ENCODE data around the gene TMEM272.

The TMEM272 gene

DNA sequence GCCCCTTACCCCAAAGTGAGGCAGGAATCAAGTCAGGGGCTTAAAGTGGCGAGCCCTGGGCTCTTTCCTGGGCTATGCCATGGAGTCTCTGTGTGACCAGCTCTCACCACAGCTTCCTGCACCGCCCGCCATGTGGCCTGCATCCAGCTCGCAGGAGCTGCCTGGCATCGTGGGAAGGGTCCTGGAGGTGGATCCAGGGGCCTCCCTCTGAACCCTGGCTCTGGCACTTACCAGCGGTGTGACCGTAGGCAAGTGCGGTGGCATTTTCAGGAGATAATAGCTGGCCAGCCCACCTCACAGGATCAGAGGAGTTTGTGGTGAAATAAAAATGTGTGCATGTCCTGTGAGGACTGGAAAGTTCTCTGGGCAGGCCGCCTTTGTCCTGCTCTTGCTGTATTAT is 67.1 kb downstream of the TMEM272 start:
- DNase-seq = no peak

DNA sequence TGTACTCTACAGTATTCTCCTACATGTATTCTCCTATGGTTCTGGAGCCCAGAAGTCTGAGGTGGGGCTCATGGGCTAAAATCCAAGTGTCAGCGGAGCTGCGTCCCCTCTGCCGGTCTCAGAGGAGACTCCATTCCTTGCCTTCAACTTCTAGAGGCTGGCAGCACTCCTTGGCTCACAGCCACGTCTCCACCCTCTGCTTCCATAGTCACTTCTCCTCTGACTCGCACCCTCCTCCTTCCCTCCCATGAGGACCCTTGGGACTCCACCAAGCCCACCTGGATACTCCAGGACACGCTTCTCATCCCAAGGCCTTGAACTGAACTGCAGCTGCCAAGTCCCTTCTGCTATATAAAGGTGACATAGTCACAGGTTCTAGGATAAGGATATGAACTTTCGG is 68.8 kb downstream of the TMEM272 start:
- no peak for DNase-seq

- DNase-seq = no peak
Measured at GRCh38 chr13:51773515-51773914, 71.5 kb downstream of the TMEM272 start.

DNA sequence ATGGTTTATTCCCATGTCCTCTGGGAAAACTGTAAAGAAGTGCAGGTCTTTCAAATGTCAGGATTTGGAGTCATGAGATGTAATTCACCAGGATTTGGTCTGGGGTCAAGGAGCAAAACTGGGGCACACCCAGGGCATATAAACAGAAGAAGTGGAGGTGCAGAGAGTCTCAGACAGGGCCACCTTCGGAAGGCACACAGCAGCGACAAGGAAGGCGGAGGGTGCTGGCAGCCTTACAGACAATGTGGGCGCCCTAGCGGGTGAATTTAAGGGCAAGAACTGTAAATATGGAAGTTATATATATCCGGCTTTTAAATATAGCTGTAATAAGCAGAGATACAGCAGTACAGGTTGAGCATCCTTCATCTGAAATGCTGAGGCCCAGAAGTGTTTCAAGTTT is 72.2 kb downstream of the TMEM272 start:
- no peak for DNase-seq

DNA sequence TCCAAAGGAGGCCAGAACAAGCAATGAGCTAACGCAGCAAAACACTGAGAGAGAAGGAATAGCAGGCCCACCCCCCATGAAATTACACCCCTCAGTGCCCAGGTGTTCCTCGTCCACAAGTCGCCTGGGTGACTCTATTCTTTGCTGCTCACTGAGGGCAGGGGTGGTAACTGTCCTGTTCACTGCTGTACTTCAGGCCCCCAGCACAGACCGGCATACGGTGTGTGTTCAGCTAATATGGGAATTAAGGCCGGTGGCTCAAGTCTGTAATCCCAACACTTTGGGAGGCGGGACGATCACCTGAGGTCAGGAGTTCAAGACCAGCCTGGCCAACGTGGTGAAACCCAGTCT is 72.9 kb downstream of the TMEM272 start:
- no peak for DNase-seq

DNA sequence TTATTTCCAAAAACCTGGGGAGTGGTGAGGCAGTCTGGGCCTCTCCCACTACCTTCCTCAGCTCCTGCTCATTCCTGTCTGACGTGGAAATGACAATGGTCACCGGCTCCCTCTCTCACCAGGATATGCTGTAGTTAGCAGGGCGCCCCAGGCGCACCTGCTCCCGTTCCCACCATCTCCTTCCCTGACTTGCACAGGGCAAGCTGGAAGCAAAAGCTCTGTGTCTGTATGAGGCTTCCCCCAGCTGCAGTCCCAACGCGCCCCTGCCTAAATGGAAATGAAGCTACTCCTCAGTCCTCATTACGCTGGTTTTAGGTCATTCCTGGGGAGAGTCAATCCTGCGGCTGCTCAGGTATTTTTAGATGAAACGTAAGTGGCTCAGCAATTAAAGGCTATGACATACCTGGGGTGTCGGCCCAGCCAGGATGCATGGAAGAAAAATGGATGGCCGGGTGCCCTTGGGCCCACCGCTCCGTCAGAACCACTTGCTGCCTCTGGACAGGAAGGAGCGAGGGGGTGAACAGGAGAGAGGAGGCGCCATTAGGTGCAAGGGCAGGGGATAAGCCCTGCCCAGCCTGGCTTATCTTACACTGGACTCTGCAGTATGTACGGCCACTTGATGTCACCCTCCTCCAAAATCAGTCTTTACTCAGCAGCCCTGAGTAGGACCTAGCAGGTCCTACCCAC is 73.4 kb downstream of the TMEM272 start:
- DNase-seq = peak; percentile 91

- peak; percentile 91 for DNase-seq
Measured at GRCh38 chr13:51770681-51771417, 74.1 kb downstream of the TMEM272 start.

GRCh38 chr13:51770160-51770559 is 74.8 kb downstream of the TMEM272 start:
- no peak for DNase-seq

- DNase-seq = no peak
Measured at GRCh38 chr13:51769455-51770127, 75.4 kb downstream of the TMEM272 start.

GRCh38 chr13:51768976-51769375 is 76.0 kb downstream of the TMEM272 start:
- no peak for DNase-seq

- no peak for DNase-seq
Measured at GRCh38 chr13:51768378-51768921, 76.5 kb downstream of the TMEM272 start.

GRCh38 chr13:51767100-51767499 is 77.9 kb downstream of the TMEM272 start:
- DNase-seq = no peak

- peak; percentile 40 for DNase-seq
Measured at GRCh38 chr13:51765142-51765515, 79.8 kb downstream of the TMEM272 start.

- peak; percentile 99 for DNase-seq
Measured at GRCh38 chr13:51764184-51765141, 80.5 kb downstream of the TMEM272 start.

DNA sequence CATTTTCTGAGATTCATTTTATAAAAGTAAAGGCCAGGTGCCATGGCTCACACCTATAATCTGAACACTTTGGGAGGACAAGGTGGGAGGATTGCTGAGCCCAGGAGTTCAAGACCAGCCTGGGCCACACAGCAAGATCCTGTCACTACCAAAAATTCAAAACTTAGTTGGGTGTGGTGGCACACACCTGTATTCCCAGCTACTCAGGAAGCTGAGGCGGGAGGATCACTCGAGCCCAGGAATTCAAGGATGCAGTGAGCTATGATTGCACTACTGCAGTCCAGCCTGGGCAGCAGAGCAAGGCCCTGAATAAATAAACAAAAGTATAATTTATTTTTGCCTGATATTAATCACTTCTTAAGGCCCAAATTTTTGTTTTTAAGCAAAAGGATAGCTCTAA is 81.5 kb downstream of the TMEM272 start:
- peak; percentile 21 for DNase-seq

Measured in DMS53 (cell line).